COLO668 (cell line): ENCODE results near the gene FRMD4B.
A peak's percentile ranks its signal among the peaks of the same experiment; 100 is the strongest.

ENCODE experiments used
- DNase-seq: peaks from one replicate; lab custom pipeline; 2025; ENCODE audit not compliant: unreplicated experiment; lab: John Stamatoyannopoulos, UW

FRMD4B gene

GRCh38 chr3:69210068-69210730, 175.7 kb downstream of the FRMD4B start:
- DNase-seq = no peak

- DNase-seq = no peak
These were observed 176.5 kb downstream of the FRMD4B start for GRCh38 chr3:69209413-69209812.

- DNase-seq = no peak
These were observed 178.9 kb downstream of the FRMD4B start for GRCh38 chr3:69207031-69207430.

- DNase-seq = no peak
These were observed 180.5 kb downstream of the FRMD4B start for GRCh38 chr3:69205385-69205784.

GRCh38 chr3:69204315-69204957, 181.5 kb downstream of the FRMD4B start:
- peak; percentile 14 for DNase-seq

GRCh38 chr3:69203631-69204314, 182.1 kb downstream of the FRMD4B start:
- DNase-seq = no peak

GRCh38 chr3:69201658-69202057, 184.2 kb downstream of the FRMD4B start:
- DNase-seq = peak; percentile 56

- peak; percentile 49 for DNase-seq
These were observed 185.4 kb downstream of the FRMD4B start for GRCh38 chr3:69200384-69201068.

GRCh38 chr3:69199942-69200341, 185.9 kb downstream of the FRMD4B start:
- no peak for DNase-seq

GRCh38 chr3:69197922-69198530, 187.9 kb downstream of the FRMD4B start:
- DNase-seq = no peak

GRCh38 chr3:69197455-69197854, 188.4 kb downstream of the FRMD4B start:
- DNase-seq = no peak

- DNase-seq = no peak
These were observed 189.0 kb downstream of the FRMD4B start for GRCh38 chr3:69196876-69197275.

- no peak for DNase-seq
These were observed 191.3 kb downstream of the FRMD4B start for GRCh38 chr3:69194431-69195165.

GRCh38 chr3:69193749-69194148, 192.1 kb downstream of the FRMD4B start:
- DNase-seq = no peak

- no peak for DNase-seq
These were observed 194.4 kb downstream of the FRMD4B start for GRCh38 chr3:69191516-69191915.

- no peak for DNase-seq
These were observed 196.4 kb downstream of the FRMD4B start for GRCh38 chr3:69189487-69189886.

GRCh38 chr3:69186575-69187093, 199.3 kb downstream of the FRMD4B start:
- no peak for DNase-seq

- DNase-seq = no peak
These were observed 203.1 kb downstream of the FRMD4B start for GRCh38 chr3:69182588-69183316.

GRCh38 chr3:69181592-69182211, 204.2 kb downstream of the FRMD4B start:
- DNase-seq = no peak
